ENCODE results near the gene BTN1A1.

The BTN1A1 gene

GRCh38 chr6:26502626-26503025 is 2.5 kb downstream of the BTN1A1 start:
- POLR2A ChIA-PET = interaction anchor here (1.4 kb wide), 1 partner anchor 19 kb away, joined by 5 read pairs; no protein-coding TSS in a partner anchor

More at GRCh38 chr6:26502626-26503025, 2.5 kb downstream of the BTN1A1 start:
- Histone ChIP-seq H3K4me3 (ENCODE audit: low read depth, low read length) (no peak overlapping the region), H3K27ac (ENCODE audit: extremely low read depth, low read depth, low read length) (no peak overlapping the region), H3K4me1 (ENCODE audit: control insufficient read depth, insufficient read depth, low read length) (no peaks in the 10 kb centered on the region), H3K9me3 (ENCODE audit: control insufficient read depth, insufficient read depth, low read depth, low read length) (no peaks in the 10 kb centered on the region), H3K36me3 (ENCODE audit: control insufficient read depth in 2 of 2, insufficient read depth in 1 of 2, low read length in 2 of 2) (no peaks in the 10 kb centered on the region)
- CTCF ChIA-PET = interaction anchor here (0.5 to 0.7 kb wide), 2 partner anchors 32 to 535 kb away, joined by 3 read pairs; no protein-coding TSS in a partner anchor
- no peak for TF ChIP-seq ZNF350 (tag by site-specific recombination; IDR thresholded peaks at IDR 0.05)
- no peak for TF ChIP-seq KLF10 (tag by site-specific recombination; IDR thresholded peaks at IDR 0.05)
- no peak for TF ChIP-seq ZNF324 (tag by site-specific recombination; IDR thresholded peaks at IDR 0.05)
- TF ChIP-seq PATZ1 (tag by site-specific recombination; IDR thresholded peaks at IDR 0.05) = no peak
- TF ChIP-seq ZNF184 (tag by site-specific recombination; IDR thresholded peaks at IDR 0.05) = no peak
- no peak for TF ChIP-seq ZBTB1 (tag by site-specific recombination; IDR thresholded peaks at IDR 0.05)
- TF ChIP-seq ELK4 (IDR thresholded peaks at IDR 0.05; ENCODE audit: borderline replicate concordance, low read depth, low read length) = no peak
- TF ChIP-seq ZNF341 (tag by site-specific recombination; IDR thresholded peaks at IDR 0.05; ENCODE audit: low read depth) = no peak
- TF ChIP-seq ZNF292 (tag by site-specific recombination; IDR thresholded peaks at IDR 0.05; ENCODE audit: borderline replicate concordance, low read depth) = no peak
- no peak for TF ChIP-seq REST (tag by site-specific recombination; IDR thresholded peaks at IDR 0.05)
- TF ChIP-seq RBAK (tag by site-specific recombination; IDR thresholded peaks at IDR 0.05) = no peak
- TF ChIP-seq ZNF776 (tag by site-specific recombination; IDR thresholded peaks at IDR 0.05; ENCODE audit: borderline replicate concordance) = no peak
- TF ChIP-seq ZNF19 (tag by site-specific recombination; IDR thresholded peaks at IDR 0.05; ENCODE audit: low read depth) = no peak
- TF ChIP-seq KLF7 (tag by site-specific recombination; IDR thresholded peaks at IDR 0.05; ENCODE audit: borderline replicate concordance) = no peak
- no peak for TF ChIP-seq ZSCAN18 (tag by site-specific recombination; IDR thresholded peaks at IDR 0.05)
- no peak for TF ChIP-seq PRDM2 (tag by site-specific recombination; IDR thresholded peaks at IDR 0.05; ENCODE audit: borderline replicate concordance)
- TF ChIP-seq HOXD13 (CRISPR knock-in tag; IDR thresholded peaks at IDR 0.05; ENCODE audit: borderline replicate concordance) = no peak
